Heart right ventricle (tissue), 16 donors: ENCODE data around the gene KLF6. TPM values are rescaled to one million over a fixed set of nuclear protein-coding genes. Genes with fewer than 3 reads are reported as not detected.

ENCODE experiments used
- ATAC-seq, 8 donors: fragments of 200-7000 bp; cut with Tn5 transposase; one replicate each; pipeline ENCODE4 v1.9.1; 2020; ENCODE audit warnings: mild to moderate bottlenecking in 8 of 8, moderate library complexity in 8 of 8, moderate number of reproducible peaks in 1 of 8
- DNase-seq, 2 donors: peaks; one replicate each; pipeline ENCODE4 v3.0.0-alpha.2; 2020
- H3K27ac ChIP-seq, 10 donors: fragments of 200-600 bp; sonication (generic) in 2 of 10; one replicate each; pipeline versions ENCODE4 v1.5.0 to v1.8.0; 2020 to 2022; ENCODE audit warnings: mild to moderate bottlenecking in 3 of 10
- H3K27me3 ChIP-seq, 7 donors: fragments of 200-600 bp; one replicate each; pipeline ENCODE4 v1.8.0; 2021 to 2022; ENCODE audit warnings: mild to moderate bottlenecking in 2 of 7
- H3K36me3 ChIP-seq, 9 donors: fragments of 200-600 bp; sonication (generic) in 1 of 9; one replicate each; pipeline versions ENCODE4 v1.5.0 to v1.8.0; 2020 to 2022; ENCODE audit warnings: mild to moderate bottlenecking in 2 of 9
- H3K4me1 ChIP-seq, 9 donors: fragments of 200-600 bp; sonication (generic) in 1 of 9; one replicate each; pipeline versions ENCODE4 v1.5.0 to v1.8.0; 2020 to 2022; ENCODE audit warnings: mild to moderate bottlenecking in 4 of 9
- H3K4me3 ChIP-seq, 10 donors: fragments of 200-600 bp; sonication (generic) in 2 of 10; one replicate each; pipeline versions ENCODE4 v1.5.0 to v1.8.0; 2020 to 2022; ENCODE audit warnings: mild to moderate bottlenecking in 7 of 10, moderate library complexity in 2 of 10
- H3K9me3 ChIP-seq, 11 donors: fragments of 200-600 bp in 10 of 11; sonication (generic) in 2 of 11; one replicate each; pipeline versions ENCODE4 v1.5.0 to v1.8.0; 2013 to 2022; ENCODE audit warnings: mild to moderate bottlenecking in 2 of 11, control low read depth in 1 of 11, moderate library complexity in 1 of 11
- WGBS, 2 donors: extraction: QIAGEN DNeasy Blood & Tissue Kit; methylation state at CpG; one replicate each; pipeline ENCODE4 v1.1.7; 2013; ENCODE audit warnings: inconsistent platforms in 1 of 2; 5-methylcytosine and 5-hydroxymethylcytosine counted together
- intact Hi-C, 10 donors: fragments of 100-400 bp; cut with DNase I; formaldehyde crosslinking; loops; one replicate each; pipeline versions ENCODE4 v1.11.1 to v1.14.2; 2022
- polyA plus RNA-seq, 2 donors: library from polyadenylated mRNA; stranded (reverse); fragments of 200-250 nt; gene quantifications; one replicate each; pipeline ENCODE4 v1.2.3, GENCODE V29; 2013
- total RNA-seq, 10 donors: library from RNA; stranded (reverse); fragmentation: NEBNext Ultra II Directional in 3 of 10; extraction: Animal tissue kit (Norgen Biotek cat#: 25700) in 3 of 10; gene quantifications; one replicate each; pipeline versions ENCODE4 v1.2.1 to v1.2.4, GENCODE V29; 2021 to 2023
- TF ChIP-seq, protein P1 (sequence below), 9 donors: fragments of 200-600 bp; sonication (generic) in 2 of 9; IDR thresholded peaks; one replicate each; pipeline versions ENCODE4 v1.5.0 to v1.8.0; 2021 to 2022; ENCODE audit warnings: antibody characterized with exemption in 9 of 9, mild to moderate bottlenecking in 5 of 9, moderate library complexity in 1 of 9
- donor health status: Arrhythmogenic right ventricular cardiomyopathy.
- donor health status: ischemic (EF 13 %, LVEDD 7.1; RV severe dilation, severe dysfunction).
- donor health status: healthy with polysubstance abuse.
- donor health status: DM: no; HTN: yes; CAD: no.
- donor health status: DM: no; HTN: no; CAD: no.
- donor health status: ischemic (EF 25% LVEDD 6.9; RV normal size, moderate dysfunction).
- donor health status: ischemic (EF 25% LVEDD 5.7; RV mildly dilated, moderate dysfunction).
- donor health status: healthy.
- donor health status: DM: yes; HTN: yes; CAD: no.
- donor health status: Ischemic cardiomyopathy.
- donor health status: ischemic (EF 35%, LVEDD 5.7; RV mildly dilated, moderate dysfunction).
- donor health status: nonischemic (EF 11% LVEDD 7.7; RV severe dilation, severe dysfunction).
- donor health status: DM: yes; HTN: yes; CAD: no.
- donor health status: PGD.
- donor health status: ischemic (EF 29% LVEDD 5.4; RV normal size, mild dysfunction).
- donor health status: nonischemic (EF 23%, LVEDD 6.1; RV moderate dilation, normal function).

KLF6 gene
- total and polyA plus RNA-seq, 12 donors, result 22.1 to 90.5 (median 52.0) TPM

GRCh38 chr10:3822541-3823330 is 37.7 kb upstream of the KLF6 start:
- Histone ChIP-seq H3K4me1 (peaks cover 0 to 13% (median 6%) of the 10 kb centered on the region in 9 donors), H3K9me3 (no peaks in the 10 kb centered on the region), H3K27ac (no peak overlapping the region), H3K27me3 (no peaks in the 10 kb centered on the region), H3K36me3 (no peaks in the 10 kb centered on the region), H3K4me3 (no peak overlapping the region)
- ATAC-seq, result no peak
- 95 to 96% methylated on average over 10 of the region's 10 CpGs for WGBS, 2 donors
- TF ChIP-seq, protein P1, sequence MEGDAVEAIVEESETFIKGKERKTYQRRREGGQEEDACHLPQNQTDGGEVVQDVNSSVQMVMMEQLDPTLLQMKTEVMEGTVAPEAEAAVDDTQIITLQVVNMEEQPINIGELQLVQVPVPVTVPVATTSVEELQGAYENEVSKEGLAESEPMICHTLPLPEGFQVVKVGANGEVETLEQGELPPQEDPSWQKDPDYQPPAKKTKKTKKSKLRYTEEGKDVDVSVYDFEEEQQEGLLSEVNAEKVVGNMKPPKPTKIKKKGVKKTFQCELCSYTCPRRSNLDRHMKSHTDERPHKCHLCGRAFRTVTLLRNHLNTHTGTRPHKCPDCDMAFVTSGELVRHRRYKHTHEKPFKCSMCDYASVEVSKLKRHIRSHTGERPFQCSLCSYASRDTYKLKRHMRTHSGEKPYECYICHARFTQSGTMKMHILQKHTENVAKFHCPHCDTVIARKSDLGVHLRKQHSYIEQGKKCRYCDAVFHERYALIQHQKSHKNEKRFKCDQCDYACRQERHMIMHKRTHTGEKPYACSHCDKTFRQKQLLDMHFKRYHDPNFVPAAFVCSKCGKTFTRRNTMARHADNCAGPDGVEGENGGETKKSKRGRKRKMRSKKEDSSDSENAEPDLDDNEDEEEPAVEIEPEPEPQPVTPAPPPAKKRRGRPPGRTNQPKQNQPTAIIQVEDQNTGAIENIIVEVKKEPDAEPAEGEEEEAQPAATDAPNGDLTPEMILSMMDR (IDR thresholded peaks at IDR 0.05), result no peak
- no peak for DNase-seq
- intact Hi-C loops, result no loop called here

DNA sequence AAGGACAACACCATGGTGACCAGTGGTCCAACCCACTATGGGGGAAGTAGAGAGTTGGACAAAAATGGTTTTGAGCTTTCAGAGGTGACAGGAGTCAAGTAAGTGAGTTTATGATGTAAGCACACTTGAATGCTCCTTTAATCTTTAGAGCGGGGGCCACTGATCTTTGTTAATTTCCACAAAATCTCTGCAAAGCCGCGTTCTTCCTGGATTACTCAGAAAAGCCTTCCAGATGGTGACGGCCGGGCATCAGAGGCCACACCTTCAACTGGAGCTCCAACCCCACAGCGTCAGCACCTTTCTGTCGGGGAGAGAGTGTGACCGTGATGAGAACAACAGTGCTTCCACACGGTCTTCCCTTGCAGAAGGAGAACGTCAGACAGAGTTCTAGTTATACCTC is 35.2 kb upstream of the KLF6 start:
- ATAC-seq (no peak), DNase-seq (no peak)
- no peak overlapping the region for H3K27ac ChIP-seq
- TF ChIP-seq, protein P1 (IDR thresholded peaks at IDR 0.05), result no peak
- peaks cover 0 to 3% (median 0%) of the 10 kb centered on the region in 9 donors for H3K4me1 ChIP-seq
- no peaks in the 10 kb centered on the region for H3K9me3 ChIP-seq
- no peak overlapping the region for H3K4me3 ChIP-seq
- H3K36me3 ChIP-seq, result no peaks in the 10 kb centered on the region
- WGBS, 2 donors, result 89 to 91% methylated on average over 10 of the region's 10 CpGs
- intact Hi-C loops, result no loop called here
- H3K27me3 ChIP-seq, result no peaks in the 10 kb centered on the region

DNA sequence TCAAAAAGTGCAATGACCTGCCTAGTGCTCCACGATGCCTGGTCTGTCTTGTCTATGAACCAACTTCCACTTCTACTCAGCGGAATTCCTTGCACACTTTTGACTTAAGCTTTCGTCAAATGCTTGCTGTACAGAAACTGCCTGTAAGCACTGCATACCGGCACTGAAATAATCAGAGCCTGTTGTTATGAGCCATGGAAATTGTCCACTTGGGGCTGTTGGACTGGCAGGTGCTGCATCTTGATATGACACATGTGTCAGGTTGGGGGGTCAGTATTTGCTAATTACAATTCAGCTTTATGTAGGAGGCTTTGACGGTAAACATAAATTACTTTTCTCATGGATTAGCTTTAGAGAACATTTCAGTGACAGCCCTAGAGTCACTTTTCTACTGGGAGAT is 32.0 kb upstream of the KLF6 start:
- no peak for ATAC-seq
- Histone ChIP-seq H3K4me3 (no peak overlapping the region), H3K27me3 (no peaks in the 10 kb centered on the region), H3K9me3 (no peaks in the 10 kb centered on the region), H3K27ac (no peak overlapping the region), H3K4me1 (peaks cover 0 to 19% (median 4%) of the 10 kb centered on the region in 9 donors), H3K36me3 (no peaks in the 10 kb centered on the region)
- DNase-seq, result no peak
- intact Hi-C loops, result no loop called here
- TF ChIP-seq, protein P1 (IDR thresholded peaks at IDR 0.05), result no peak
- WGBS, 2 donors, result 48 to 57% methylated on average over 5 of the region's 5 CpGs

DNA sequence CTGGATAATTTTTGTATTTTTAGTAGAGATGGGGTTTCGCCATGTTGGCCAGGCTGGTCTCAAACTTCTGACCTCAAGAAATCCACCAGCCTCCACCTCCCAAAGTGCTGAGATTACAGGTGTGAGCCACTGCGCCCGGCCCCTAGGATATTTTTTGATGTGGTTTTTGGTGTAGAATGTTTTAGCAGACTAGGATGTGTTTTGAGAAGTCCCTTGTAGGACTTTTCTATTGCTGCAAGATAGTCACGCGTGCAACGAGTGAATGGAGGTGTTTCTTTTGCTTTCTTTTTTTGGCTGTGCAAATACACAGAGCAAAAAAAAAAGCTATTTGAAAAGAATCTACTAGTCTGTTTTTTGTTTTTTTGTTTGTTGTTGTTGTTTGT is 29.8 kb upstream of the KLF6 start:
- no peak for DNase-seq
- no peak for ATAC-seq
- H3K36me3 ChIP-seq, result no peaks in the 10 kb centered on the region
- WGBS, 2 donors, result 94 to 97% methylated on average over 6 of the region's 6 CpGs
- intact Hi-C loops, result loop anchor here in 2 of 10 donors (5.0 kb wide), 2 partner anchors 72 to 97 kb away; no protein-coding TSS in a partner anchor
- H3K27me3 ChIP-seq, result no peaks in the 10 kb centered on the region
- no peak overlapping the region for H3K27ac ChIP-seq
- H3K4me3 ChIP-seq, result no peak overlapping the region
- TF ChIP-seq, protein P1 (IDR thresholded peaks at IDR 0.05), result no peak
- no peaks in the 10 kb centered on the region for H3K9me3 ChIP-seq
- peaks cover 9 to 40% (median 24%) of the 10 kb centered on the region in 9 donors for H3K4me1 ChIP-seq
